Smooth muscle cell of the brain vasculature (primary cell): ENCODE measurements around the gene FXR1.
A peak's percentile ranks its signal among the peaks of the same experiment; 100 is the strongest.
"Not testable (repeated sequence)": the region's sequence is repeated elsewhere in the genome, so short reads cannot be mapped to it uniquely, and the experiment has no call there.

Experiments
- DNase-seq: peaks from one replicate; pipeline ENCODE4 v3.0.0-alpha.2; 2012; ENCODE audit warnings: low read depth, low spot score

Gene FXR1

GRCh38 chr3:180934638-180935037 lies 22.2 kb downstream of the FXR1 start:
- no peak for DNase-seq

DNA sequence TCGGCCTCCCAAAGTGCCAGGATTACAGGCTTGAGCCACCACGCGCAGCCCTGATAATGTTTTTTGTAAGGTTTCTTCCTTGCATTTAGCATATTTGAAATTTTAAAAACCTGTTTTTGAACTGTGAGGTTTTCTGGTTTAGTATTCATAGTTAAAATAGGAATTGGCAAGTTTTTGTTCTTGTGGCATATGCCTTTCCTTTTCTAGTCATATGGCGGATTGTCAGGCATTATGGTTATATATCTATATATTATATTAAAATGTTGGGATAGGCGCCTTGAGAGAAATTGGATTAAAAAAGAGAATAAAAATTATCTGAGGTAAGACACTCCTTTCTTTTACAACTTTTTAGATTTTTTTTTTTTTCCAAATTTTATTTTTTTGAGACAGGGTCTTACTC lies 28.4 kb downstream of the FXR1 start:
- DNase-seq: no peak

DNA sequence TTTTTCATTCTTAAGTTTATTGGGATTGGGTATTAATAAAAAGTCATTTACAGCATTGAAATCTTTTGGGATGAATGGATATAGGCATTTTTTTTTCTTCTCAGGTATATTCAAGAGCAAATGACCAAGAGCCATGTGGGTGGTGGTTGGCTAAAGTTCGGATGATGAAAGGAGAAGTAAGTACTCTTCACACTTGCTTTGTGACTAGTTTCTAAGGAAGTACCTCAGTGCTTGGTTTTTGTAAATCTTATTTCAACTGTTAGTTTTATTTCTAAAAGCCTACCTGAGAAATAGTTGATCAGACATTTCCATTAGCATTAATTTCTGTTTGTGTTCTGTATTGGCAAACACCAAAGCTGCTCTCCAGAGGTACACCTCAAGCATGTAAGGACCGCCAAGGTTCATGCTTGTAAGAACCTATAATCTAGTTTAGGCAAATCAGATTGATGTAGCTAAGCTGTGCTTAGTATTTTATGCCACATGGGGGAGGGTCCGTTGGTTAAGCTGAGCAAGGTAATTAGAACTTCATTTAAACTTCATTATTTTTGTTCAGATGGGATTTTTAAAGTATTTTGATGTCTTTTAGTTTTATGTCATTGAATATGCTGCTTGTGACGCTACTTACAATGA lies 35.4 kb downstream of the FXR1 start:
- DNase-seq: no peak

- no peak for DNase-seq
These were observed 47.2 kb downstream of the FXR1 start for GRCh38 chr3:180959691-180960090.

- DNase-seq: no peak
These were observed 48.6 kb downstream of the FXR1 start for GRCh38 chr3:180961087-180961486.

DNA sequence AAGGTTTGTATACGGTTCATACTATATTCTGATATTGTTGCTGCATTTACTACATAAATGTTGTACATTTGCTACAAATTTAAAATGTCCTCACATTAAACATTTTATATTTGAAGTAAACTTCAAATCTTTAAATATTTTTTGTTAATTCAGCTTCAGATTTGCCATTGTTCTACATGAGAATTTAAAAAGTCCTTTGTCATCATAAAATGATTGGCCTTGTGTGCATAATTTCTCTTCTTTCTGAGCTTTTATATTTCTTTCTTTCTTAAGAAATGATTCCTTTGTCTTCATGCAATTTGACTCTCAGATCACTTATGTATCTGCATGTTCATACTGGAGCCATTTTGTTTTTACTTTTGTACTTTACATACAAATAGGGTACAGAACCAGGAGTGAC lies 49.1 kb downstream of the FXR1 start:
- no peak for DNase-seq

- no peak for DNase-seq
These were observed 50.1 kb downstream of the FXR1 start for GRCh38 chr3:180962530-180962929.

DNA sequence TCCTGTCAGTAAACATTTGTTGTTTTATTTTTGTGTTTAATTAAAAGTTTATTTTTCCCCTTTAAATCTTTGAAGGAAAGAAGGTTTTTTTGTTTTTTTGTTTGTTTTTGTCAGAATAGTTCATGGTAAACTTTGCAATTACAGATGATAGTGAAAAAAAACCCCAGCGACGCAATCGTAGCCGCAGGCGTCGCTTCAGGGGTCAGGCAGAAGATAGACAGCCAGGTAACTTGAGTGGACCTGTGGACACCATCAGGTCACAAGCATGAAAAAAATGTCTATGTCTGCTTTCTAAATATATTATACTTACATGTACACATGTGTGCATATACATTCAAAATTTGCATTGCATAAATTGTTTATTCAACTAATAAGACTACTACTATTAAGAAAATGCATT lies 58.5 kb downstream of the FXR1 start:
- no peak for DNase-seq

GRCh38 chr3:180973543-180973942 lies 61.1 kb downstream of the FXR1 start:
- DNase-seq: no peak

DNA sequence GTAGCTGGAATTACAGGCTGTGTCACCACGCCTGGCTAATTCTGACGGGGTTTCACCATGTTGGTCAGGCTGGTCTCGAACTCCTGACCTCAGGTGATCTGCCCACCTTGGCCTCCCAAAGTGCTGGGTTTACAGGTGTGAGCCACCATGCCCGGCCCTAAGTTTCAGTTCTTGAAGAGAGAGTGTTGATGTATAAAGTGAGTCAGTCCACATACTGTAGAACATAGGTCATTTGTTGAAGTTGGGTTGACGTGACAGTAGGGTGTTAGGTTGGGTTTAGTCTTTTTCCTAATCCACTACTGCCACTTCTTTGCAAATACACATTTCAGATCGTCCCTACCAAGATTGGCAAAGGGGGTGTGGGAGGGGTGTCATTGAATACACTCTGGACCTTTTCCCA lies 61.8 kb downstream of the FXR1 start:
- no peak for DNase-seq

GRCh38 chr3:180977498-180977897 lies 65.0 kb downstream of the FXR1 start:
- no peak for DNase-seq

DNA sequence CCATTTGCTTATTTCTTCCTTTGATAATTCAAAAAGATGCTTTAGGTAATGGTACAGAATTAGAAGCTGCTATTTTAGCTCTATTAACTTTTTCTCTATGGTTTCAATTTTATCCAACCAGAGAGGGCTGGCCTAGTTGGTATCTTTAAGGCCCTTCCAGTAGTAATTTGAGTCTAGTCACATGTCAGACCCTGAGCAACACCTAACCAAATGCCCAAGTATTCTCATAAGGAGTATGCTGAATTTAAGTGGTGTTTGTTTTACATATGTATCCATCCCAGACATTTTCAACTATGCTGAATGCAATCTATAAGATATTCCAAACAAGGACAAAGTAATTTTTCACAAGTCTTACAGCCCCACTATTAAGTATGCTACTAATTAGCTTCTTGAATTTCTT lies 67.5 kb downstream of the FXR1 start:
- DNase-seq: no peak

- no peak for DNase-seq
These were observed 68.1 kb downstream of the FXR1 start for GRCh38 chr3:180980611-180981010.

- no peak for DNase-seq
These were observed 69.4 kb downstream of the FXR1 start for GRCh38 chr3:180981912-180982311.

GRCh38 chr3:180983136-180983535 lies 70.7 kb downstream of the FXR1 start:
- no peak for DNase-seq

- not testable (repeated sequence) for DNase-seq
These were observed 73.9 kb downstream of the FXR1 start for GRCh38 chr3:180986366-180986765.

DNA sequence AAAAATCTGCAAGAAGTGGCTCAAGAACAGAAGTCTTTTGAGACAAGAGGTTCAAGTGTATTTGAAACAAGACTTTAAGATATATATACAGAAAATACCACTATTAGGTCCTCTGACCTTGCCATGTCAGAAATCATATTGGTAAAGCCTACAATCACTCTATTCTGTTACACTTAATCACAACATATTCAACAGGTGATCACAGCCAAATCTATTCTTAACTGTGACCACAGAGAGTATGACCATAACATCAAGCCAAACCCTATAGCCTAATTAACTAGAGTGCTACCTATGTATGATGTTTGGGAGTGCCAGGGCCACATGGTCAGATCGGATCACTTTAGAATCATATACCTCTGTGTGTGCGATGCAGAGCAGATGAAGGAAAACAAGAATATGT lies 74.9 kb downstream of the FXR1 start:
- no peak for DNase-seq

DNA sequence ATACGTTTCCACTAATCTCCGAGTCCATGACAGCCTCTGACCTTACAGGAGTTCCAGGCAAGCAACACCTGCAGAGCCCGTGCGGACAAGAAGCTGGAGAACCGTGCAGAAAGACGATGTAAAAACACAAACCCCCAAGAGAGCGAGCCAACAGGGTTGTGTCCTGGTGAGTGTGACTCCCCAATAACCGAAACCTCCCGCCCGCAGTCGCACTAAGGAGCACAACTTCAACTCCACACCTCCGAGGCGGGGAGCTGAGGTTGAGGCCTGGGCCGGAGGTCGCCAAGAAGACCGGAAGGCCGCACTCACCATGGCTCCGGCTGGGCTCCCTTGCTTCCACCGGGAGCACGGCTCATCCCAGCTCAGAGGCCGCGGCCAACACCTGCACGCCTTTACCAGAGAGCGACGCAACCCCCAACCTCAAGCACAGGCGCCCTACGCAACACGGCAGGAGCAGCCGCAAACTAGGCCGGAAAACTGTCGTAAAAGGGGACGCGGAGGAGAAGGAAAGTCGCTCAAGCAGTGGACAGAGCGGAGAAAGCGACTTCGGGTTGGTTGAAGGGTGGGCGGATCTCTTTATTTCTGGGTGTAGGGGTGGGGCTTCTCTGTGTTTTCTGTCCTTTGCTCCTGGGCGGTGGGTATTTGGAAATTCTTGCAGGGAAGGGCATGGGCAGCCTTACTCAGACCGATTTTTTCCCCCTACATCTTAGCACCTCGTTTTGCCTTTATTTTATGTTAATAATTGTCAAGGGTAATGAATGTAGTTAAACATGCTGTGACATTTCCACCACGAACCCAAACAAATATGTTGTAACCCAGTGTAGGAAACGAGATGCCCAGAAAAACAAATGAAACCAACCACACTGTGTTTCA lies 77.1 kb downstream of the FXR1 start, which contains the start of gene DNAJC19:
DNAJC19 (minus strand) TSS at position 446 of the 873 bp plus-strand sequence; CDS start at position 312, 134 bp downstream.
- peak; percentile 85 for DNase-seq

DNA sequence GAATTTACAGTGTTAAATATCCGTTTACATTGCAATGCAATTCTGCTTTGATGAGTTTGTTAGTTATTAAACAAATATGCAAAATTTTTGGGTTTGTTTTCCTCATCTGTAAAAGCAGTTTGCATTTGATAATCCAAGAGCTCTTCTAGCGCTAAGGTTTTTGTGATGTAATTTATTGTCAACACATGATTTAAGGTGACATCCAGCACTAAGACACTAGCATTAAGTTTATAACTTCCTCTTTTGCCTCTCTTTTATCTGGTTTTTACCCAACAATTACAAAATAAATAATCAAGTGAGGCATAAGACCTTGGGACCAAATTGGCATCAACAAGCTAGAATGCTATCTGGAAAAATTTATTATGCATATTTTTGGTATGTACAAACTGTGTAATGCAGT lies 78.0 kb downstream of the FXR1 start:
- no peak for DNase-seq

- DNase-seq: no peak
These were observed 84.0 kb downstream of the FXR1 start for GRCh38 chr3:180996415-180996932.

GRCh38 chr3:181002331-181002730 lies 89.9 kb downstream of the FXR1 start:
- not testable (repeated sequence) for DNase-seq

DNA sequence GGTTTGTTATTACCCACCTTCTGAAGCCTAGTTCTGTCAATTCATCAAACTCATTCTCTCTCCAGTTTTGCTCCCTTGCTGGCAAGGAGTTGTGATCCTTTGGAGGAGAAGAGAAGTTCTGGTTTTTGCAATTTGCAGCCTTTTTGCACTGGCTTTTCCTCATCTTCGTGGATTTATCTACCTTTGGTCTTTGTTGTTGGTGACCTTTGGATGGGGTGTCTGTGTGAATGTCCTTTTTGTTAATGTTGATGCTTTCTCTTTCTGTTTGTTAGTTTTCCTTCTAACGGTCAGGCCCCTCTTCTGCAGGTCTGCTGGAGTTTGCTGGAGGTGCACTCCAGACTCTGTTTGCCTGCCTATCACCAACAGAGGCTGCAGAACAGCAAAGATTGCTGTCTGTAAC lies 91.0 kb downstream of the FXR1 start:
- not testable (repeated sequence) for DNase-seq

DNA sequence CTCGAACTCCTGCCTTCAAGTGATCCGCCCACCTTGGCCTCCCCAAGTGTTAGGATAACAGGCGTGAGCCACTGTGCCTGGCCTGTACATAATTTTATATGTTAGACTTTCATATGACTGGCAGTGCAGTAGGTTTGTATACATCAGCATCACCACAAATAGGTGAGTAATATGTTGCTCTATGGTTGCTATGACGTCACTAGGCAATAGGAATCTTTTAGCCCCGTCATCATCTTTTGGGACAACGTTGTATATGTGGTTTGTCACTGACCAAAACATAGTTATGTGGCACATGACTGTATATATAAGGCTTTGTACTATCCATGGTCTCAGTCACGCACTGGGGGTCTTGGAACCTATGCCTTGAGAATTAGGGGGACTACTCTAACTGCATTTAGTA lies 94.1 kb downstream of the FXR1 start:
- DNase-seq: no peak
